PFSK-1 (cell line): ENCODE measurements around the gene RPS23.

Experiments
- POLR2AphosphoS5 ChIP-seq: IDR thresholded peaks from 2 replicates; pipeline ENCODE4 v1.6.1; 2012; ENCODE audit warnings: low read depth, mild to moderate bottlenecking, control low read depth, low read length, moderate library complexity
- SIN3A ChIP-seq: IDR thresholded peaks from 2 replicates; pipeline ENCODE4 v1.6.1; 2012; ENCODE audit warnings: mild to moderate bottlenecking, low read length, moderate library complexity, borderline replicate concordance; ENCODE audit not compliant: insufficient read depth
- TAF1 ChIP-seq: IDR thresholded peaks from 2 replicates; pipeline ENCODE4 v1.6.1; 2012; ENCODE audit warnings: low read length, control low read depth, borderline replicate concordance; ENCODE audit not compliant: insufficient read depth
- TF ChIP-seq, protein P1 (sequence below), 2 experiments: IDR thresholded peaks; 2 replicates each; pipeline versions ENCODE4 v1.6.1 to v1.8.0; 2011 to 2012; ENCODE audit warnings: low read depth in 2 of 2, low read length in 2 of 2, control low read depth in 1 of 2, inconsistent platforms in 1 of 2, mild to moderate bottlenecking in 1 of 2, moderate library complexity in 1 of 2; ENCODE audit not compliant: insufficient read depth in 1 of 2

- no peak for TF ChIP-seq TAF1
- no peak for TF ChIP-seq POLR2AphosphoS5
- TF ChIP-seq, protein P1, sequence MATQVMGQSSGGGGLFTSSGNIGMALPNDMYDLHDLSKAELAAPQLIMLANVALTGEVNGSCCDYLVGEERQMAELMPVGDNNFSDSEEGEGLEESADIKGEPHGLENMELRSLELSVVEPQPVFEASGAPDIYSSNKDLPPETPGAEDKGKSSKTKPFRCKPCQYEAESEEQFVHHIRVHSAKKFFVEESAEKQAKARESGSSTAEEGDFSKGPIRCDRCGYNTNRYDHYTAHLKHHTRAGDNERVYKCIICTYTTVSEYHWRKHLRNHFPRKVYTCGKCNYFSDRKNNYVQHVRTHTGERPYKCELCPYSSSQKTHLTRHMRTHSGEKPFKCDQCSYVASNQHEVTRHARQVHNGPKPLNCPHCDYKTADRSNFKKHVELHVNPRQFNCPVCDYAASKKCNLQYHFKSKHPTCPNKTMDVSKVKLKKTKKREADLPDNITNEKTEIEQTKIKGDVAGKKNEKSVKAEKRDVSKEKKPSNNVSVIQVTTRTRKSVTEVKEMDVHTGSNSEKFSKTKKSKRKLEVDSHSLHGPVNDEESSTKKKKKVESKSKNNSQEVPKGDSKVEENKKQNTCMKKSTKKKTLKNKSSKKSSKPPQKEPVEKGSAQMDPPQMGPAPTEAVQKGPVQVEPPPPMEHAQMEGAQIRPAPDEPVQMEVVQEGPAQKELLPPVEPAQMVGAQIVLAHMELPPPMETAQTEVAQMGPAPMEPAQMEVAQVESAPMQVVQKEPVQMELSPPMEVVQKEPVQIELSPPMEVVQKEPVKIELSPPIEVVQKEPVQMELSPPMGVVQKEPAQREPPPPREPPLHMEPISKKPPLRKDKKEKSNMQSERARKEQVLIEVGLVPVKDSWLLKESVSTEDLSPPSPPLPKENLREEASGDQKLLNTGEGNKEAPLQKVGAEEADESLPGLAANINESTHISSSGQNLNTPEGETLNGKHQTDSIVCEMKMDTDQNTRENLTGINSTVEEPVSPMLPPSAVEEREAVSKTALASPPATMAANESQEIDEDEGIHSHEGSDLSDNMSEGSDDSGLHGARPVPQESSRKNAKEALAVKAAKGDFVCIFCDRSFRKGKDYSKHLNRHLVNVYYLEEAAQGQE (IDR thresholded peaks at IDR 0.05; ENCODE audit: insufficient read depth in 1 of 2, low read depth in 2 of 2, low read length in 2 of 2), result no peak
- TF ChIP-seq SIN3A, result no peak
These were observed 52.5 kb downstream of the RPS23 start for GRCh38 chr5:82225525-82226172.
